Measurements from ENCODE around the gene EPB41L2.

DNA sequence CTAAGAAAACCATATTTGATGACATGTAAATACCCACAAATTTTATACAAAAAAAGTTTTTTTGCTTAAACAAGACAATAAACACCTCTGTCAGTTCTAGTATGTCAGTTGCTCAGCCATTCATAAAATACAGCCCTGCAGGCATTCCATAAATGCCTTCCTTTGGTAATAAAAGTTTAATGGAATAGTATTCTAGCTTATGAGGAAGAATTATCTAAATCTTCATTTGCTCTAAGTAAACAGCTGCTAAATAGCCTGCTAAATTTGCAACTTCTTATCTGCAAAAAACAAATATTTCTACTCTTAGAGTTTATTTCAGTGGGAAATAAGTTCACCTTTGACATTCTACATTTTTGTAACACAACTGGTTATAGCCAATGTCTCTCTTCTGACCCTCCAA lies 127.1 kb downstream of the EPB41L2 start:
- TF ChIP-seq CTCF (IDR thresholded peaks at IDR 0.05) (no peak), ZFX (IDR thresholded peaks at IDR 0.05; ENCODE audit: borderline replicate concordance) (no peak)
